A673 (cell line): ENCODE results near the gene HLA-DOB. TPM values are rescaled to one million over a fixed set of nuclear protein-coding genes. Genes with fewer than 3 reads are reported as not detected.

Source experiments
- BruUV-seq: library from RNA; stranded (reverse); fragments of 400-500 nt; replicated peaks from 2 replicates; lab custom pipeline; 2021; lab: Mats Ljungman, UMichigan
- CTCF ChIA-PET: fragments of 300-600 bp; sonication (Branson Sonifier 250); formaldehyde crosslinking; loops from one replicate; lab custom pipeline; 2022; ENCODE audit warnings: antibody characterized with exemption; lab: Charles Lee
- POLR2A ChIA-PET: fragments of 300-600 bp; sonication (Branson Sonifier 250); formaldehyde crosslinking; loops from one replicate; lab custom pipeline; 2022; ENCODE audit warnings: antibody characterized with exemption; ENCODE audit not compliant: low non-redundant PET; lab: Charles Lee
- DNase-seq: peaks from one replicate; pipeline ENCODE4 v3.0.0-alpha.2; 2015; ENCODE audit warnings: low spot score
- H3K27ac ChIP-seq: fragments of 200-600 bp; sonication (generic); 2 replicates; pipeline ENCODE4 v1.5.1; 2016; ENCODE audit warnings: mixed run types, low read depth, mild to moderate bottlenecking, mixed read lengths, antibody characterized with exemption, low read length; ENCODE audit not compliant: poor library complexity, severe bottlenecking
- H3K27me3 ChIP-seq: fragments of 200-600 bp; sonication (generic); replicated peaks from 2 replicates; pipeline ENCODE4 v1.6.1; 2017; ENCODE audit warnings: mixed run types, low read depth, mild to moderate bottlenecking, mixed read lengths, antibody characterized with exemption, low read length; ENCODE audit not compliant: insufficient read depth, poor library complexity
- H3K36me3 ChIP-seq: fragments of 200-600 bp; sonication (generic); 2 replicates; pipeline ENCODE4 v1.6.1; 2016; ENCODE audit warnings: mixed run types, mild to moderate bottlenecking, mixed read lengths, antibody characterized with exemption, low read length; ENCODE audit not compliant: insufficient read depth, poor library complexity, severe bottlenecking
- H3K4me1 ChIP-seq: fragments of 200-600 bp; sonication (generic); 2 replicates; pipeline ENCODE4 v1.6.1; 2017; ENCODE audit warnings: mixed run types, mild to moderate bottlenecking, mixed read lengths, antibody characterized with exemption, low read length; ENCODE audit not compliant: insufficient read depth, poor library complexity, severe bottlenecking
- H3K4me3 ChIP-seq: fragments of 200-600 bp; sonication (generic); 2 replicates; pipeline ENCODE4 v1.5.1; 2016; ENCODE audit warnings: low read depth, mixed run types, mild to moderate bottlenecking, mixed read lengths, low read length; ENCODE audit not compliant: poor library complexity, severe bottlenecking
- H3K9me3 ChIP-seq: fragments of 200-600 bp; sonication (generic); 2 replicates; pipeline ENCODE4 v1.6.1; 2016; ENCODE audit warnings: mixed run types, low read depth, mild to moderate bottlenecking, mixed read lengths, antibody characterized with exemption, low read length; ENCODE audit not compliant: poor library complexity, severe bottlenecking
- CTCF ChIP-seq: fragments of 300-800, 200-600 bp; sonication (generic); conservative IDR thresholded peaks from 2 replicates; pipeline ENCODE4 v1.5.1; 2017; ENCODE audit warnings: low read depth, mild to moderate bottlenecking, antibody characterized with exemption, low read length, moderate library complexity, mixed read lengths
- EZH2 ChIP-seq: fragments of 200-600 bp; sonication (generic); IDR thresholded peaks from 2 replicates; pipeline ENCODE4 v1.6.1; 2017; ENCODE audit warnings: borderline replicate concordance, low read depth, mild to moderate bottlenecking, mixed read lengths, antibody characterized with exemption, low read length; ENCODE audit not compliant: poor library complexity, severe bottlenecking
- intact Hi-C: fragments of 100-400 bp; cut with micrococcal nuclease; formaldehyde crosslinking; loops from one replicate; pipeline ENCODE4 v1.10.0; 2022; ENCODE audit not compliant: unreplicated experiment
- total RNA-seq: library from RNA; stranded (reverse); gene quantifications from 2 replicates; pipeline ENCODE4 v1.2.3, GENCODE V29; 2021

The HLA-DOB gene
- total RNA-seq, 1 experiment from 2014 or later = 2.0 TPM

GRCh38 chr6:32825966-32826365, 9.2 kb upstream of the HLA-DOB start:
- ChIA-PET CTCF (interaction anchor here (1.3 to 2.0 kb wide), 3 partner anchors 13 to 159 kb away, joined by 3 to 11 read pairs (median 10); partner anchors contain the start of gene TAP2), POLR2A (interaction anchor here (0.8 kb wide), 1 partner anchor 146 kb away, joined by 3 read pairs; no protein-coding TSS in a partner anchor)
- H3K4me3 ChIP-seq = no peak overlapping the region
- no peaks in the 10 kb centered on the region for H3K4me1 ChIP-seq
- no peaks in the 10 kb centered on the region for H3K36me3 ChIP-seq
- H3K27me3 ChIP-seq = no peaks in the 10 kb centered on the region
- no peak overlapping the region for H3K27ac ChIP-seq
- H3K9me3 ChIP-seq = no peaks in the 10 kb centered on the region
- intact Hi-C loops = loop anchor here (5.0 kb wide), 1 partner anchor 41 kb away; no protein-coding TSS in a partner anchor
- TF ChIP-seq CTCF = peak; percentile 49
- TF ChIP-seq EZH2 = no peak
- DNase-seq = peak; percentile 40
- BruUV-seq = no TSS peak

- Histone ChIP-seq H3K36me3 (no peaks in the 10 kb centered on the region), H3K4me3 (no peak overlapping the region), H3K27me3 (no peaks in the 10 kb centered on the region), H3K9me3 (no peaks in the 10 kb centered on the region), H3K4me1 (no peaks in the 10 kb centered on the region), H3K27ac (no peak overlapping the region)
- CTCF ChIA-PET = no interaction called here
- DNase-seq = peak; percentile 45
- intact Hi-C loops = no loop called here
- TF ChIP-seq CTCF (no peak), EZH2 (no peak)
- POLR2A ChIA-PET = no interaction called here
- no TSS peak for BruUV-seq
These were observed 2.9 kb upstream of the HLA-DOB start for GRCh38 chr6:32819729-32820128.

- CTCF ChIA-PET = no interaction called here
- BruUV-seq = no TSS peak
- Histone ChIP-seq H3K27me3 (no peaks in the 10 kb centered on the region), H3K4me1 (no peaks in the 10 kb centered on the region), H3K4me3 (no peak overlapping the region), H3K27ac (no peak overlapping the region), H3K9me3 (no peaks in the 10 kb centered on the region), H3K36me3 (no peaks in the 10 kb centered on the region)
- no peak for DNase-seq
- intact Hi-C loops = no loop called here
- POLR2A ChIA-PET = no interaction called here
- no peak for TF ChIP-seq CTCF
- no peak for TF ChIP-seq EZH2
These were observed 2.1 kb upstream of the HLA-DOB start for GRCh38 chr6:32818867-32819266.
